GM20000 (cell line): ENCODE measurements around the gene REST.
A peak's percentile ranks its signal among the peaks of the same experiment; 100 is the strongest.

Experiments
- DNase-seq: peaks from one replicate; pipeline ENCODE4 v3.0.0; 2012; ENCODE audit warnings: low spot score
- TF ChIP-seq, protein P1 (sequence below): IDR thresholded peaks from 2 replicates; pipeline ENCODE4 v1.5.1; 2012; ENCODE audit warnings: mild to moderate bottlenecking, control low read depth; ENCODE audit errors: extremely low read depth, missing control alignments

The REST gene, protein sequence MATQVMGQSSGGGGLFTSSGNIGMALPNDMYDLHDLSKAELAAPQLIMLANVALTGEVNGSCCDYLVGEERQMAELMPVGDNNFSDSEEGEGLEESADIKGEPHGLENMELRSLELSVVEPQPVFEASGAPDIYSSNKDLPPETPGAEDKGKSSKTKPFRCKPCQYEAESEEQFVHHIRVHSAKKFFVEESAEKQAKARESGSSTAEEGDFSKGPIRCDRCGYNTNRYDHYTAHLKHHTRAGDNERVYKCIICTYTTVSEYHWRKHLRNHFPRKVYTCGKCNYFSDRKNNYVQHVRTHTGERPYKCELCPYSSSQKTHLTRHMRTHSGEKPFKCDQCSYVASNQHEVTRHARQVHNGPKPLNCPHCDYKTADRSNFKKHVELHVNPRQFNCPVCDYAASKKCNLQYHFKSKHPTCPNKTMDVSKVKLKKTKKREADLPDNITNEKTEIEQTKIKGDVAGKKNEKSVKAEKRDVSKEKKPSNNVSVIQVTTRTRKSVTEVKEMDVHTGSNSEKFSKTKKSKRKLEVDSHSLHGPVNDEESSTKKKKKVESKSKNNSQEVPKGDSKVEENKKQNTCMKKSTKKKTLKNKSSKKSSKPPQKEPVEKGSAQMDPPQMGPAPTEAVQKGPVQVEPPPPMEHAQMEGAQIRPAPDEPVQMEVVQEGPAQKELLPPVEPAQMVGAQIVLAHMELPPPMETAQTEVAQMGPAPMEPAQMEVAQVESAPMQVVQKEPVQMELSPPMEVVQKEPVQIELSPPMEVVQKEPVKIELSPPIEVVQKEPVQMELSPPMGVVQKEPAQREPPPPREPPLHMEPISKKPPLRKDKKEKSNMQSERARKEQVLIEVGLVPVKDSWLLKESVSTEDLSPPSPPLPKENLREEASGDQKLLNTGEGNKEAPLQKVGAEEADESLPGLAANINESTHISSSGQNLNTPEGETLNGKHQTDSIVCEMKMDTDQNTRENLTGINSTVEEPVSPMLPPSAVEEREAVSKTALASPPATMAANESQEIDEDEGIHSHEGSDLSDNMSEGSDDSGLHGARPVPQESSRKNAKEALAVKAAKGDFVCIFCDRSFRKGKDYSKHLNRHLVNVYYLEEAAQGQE

DNA sequence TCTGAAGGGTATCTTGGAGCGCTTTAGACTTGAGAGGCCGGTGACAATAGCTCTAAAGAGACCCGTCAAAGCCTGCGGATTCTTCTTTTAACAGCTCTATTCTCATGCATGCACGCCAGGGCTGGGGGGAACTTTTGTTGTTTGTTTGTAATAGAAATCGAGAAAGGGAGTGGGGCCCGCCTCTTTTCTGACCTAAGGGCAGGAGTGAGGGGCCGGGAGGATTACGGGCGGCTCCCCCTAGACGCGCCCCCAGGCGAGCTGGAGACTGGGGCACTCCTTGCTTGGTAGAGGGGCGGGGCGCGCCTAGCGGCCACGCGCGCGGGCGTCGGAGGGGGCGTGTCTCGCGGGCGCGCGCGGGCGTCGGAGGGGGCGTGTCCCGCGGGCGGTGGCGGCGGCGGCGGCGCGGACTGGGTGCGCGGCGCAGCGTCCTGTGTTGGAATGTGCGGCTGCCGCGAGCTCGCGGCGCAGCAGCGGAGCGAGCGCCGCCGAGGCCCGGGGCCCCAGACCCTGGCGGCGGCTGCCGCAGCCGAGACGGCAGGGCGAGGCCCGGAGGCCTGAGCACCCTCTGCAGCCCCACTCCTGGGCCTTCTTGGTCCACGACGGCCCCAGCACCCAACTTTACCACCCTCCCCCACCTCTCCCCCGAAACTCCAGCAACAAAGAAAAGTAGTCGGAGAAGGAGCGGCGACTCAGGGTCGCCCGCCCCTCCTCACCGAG is at the start of gene REST:
Gene REST, plus strand, starts transcription at position 412 of the 717 bp plus-strand sequence. CDS start 2,739 bp downstream, outside the sequence.
- TF ChIP-seq, protein P1, sequence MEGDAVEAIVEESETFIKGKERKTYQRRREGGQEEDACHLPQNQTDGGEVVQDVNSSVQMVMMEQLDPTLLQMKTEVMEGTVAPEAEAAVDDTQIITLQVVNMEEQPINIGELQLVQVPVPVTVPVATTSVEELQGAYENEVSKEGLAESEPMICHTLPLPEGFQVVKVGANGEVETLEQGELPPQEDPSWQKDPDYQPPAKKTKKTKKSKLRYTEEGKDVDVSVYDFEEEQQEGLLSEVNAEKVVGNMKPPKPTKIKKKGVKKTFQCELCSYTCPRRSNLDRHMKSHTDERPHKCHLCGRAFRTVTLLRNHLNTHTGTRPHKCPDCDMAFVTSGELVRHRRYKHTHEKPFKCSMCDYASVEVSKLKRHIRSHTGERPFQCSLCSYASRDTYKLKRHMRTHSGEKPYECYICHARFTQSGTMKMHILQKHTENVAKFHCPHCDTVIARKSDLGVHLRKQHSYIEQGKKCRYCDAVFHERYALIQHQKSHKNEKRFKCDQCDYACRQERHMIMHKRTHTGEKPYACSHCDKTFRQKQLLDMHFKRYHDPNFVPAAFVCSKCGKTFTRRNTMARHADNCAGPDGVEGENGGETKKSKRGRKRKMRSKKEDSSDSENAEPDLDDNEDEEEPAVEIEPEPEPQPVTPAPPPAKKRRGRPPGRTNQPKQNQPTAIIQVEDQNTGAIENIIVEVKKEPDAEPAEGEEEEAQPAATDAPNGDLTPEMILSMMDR = no peak
- peak; percentile 89 for DNase-seq

DNA sequence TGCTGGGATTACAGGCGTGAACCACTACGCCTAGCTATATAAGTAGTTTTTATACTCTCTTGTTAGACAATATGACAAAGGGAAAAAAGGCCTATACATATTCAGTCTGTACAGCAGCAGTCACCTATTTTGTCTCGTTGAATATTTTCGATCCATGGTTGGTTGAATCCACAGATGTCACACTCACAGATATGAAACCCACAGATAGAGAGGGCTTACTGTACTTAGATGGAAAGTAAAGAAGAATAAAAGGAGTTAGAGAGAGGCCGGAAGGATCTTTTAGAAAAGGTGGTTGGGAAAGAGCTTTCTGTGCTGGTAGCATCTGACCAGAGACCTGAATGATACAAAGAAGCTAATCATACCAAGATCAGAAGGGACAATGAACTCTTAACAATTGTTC is 47.9 kb upstream of the REST start:
- DNase-seq = no peak
- TF ChIP-seq, protein P1 = no peak

DNA sequence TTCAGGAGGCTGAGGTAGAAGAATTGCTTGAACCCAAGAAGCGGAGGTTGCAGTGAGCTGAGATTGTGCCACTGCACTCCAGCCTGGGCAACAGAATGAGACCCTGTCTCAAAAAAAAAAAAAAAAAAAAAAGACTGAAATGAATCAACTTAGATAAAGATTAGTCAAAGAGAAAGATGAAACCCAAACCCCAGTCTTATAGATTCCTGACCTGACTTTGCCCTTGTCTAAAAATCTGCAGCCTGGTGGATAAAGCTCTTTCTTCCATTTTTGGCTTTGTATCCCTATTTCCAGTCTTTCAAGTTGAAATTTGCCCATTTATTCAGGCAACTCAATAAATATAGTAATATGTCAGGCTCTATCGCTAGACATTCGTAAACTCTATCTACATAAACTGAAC is 46.9 kb upstream of the REST start:
- TF ChIP-seq, protein P1 = no peak
- DNase-seq = no peak

DNA sequence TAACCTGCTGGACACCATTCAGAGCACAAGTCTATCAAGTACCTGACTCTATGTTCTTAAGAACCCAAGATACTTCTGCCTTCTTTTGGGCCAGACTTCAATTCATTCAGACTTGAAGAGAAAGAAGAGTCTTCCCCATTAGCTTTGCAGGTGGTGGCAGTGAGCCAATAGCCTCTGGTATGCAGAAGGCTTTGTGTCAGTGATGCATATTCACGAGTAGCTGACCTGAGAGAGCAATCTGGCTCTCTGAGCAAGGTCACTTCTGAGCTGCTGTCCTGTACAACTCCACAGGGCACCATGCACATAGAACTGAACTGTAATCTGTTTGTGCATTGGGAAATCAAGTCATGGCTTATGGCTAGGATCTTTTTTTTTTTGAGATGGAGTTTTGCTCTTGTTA is 46.3 kb upstream of the REST start:
- TF ChIP-seq, protein P1 = no peak
- no peak for DNase-seq

DNA sequence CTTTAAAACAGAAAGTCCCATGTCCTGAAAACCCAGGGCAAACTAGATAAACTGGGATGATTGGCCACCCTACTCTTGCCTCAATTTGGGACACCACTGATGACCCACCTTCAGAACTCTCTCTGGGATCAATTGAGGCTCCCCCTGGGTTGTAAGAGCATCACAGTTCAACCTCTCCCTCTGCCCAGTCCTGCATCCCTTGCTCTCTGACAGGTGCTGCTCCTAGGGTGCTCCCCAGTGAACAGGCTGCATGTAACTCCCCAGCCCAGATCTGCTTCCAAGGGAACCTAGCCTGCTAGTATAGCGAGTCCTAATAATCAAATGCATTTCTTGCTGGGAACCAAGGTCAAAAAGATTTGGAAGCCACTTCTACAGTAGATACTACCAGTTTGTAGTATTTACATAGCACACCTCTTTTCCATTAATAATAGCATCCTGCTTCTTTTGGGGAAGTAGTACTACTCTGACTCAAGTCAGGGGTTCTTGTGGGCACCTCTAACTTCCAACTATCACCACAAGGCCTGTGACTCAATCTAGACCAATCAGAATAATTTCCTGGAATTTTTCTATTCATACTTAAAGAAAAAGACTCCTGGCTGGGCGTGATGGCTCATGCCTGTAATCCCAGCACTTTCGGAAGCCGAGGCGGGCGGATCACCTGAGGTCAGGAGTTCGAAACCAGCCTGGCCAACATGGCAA is 44.1 kb upstream of the REST start:
- no peak for DNase-seq

DNA sequence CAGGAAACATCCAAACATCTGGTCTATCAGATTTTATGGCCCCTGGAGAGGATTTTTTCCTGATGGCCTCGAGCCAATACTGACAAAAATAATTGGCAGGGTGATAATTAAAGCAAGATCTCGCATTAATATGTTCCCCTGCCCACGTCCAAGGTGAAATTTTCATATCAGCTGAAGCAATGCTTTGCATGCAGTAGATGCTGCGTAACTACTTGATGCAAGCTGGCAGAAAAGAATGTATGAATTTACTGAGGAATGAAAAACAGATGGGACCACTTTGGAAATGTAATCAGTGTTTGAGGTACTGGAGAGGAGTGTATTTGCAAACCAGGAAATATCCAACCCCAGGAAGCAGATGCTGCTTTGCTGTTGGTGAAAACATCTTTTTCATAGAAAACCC is 36.8 kb upstream of the REST start:
- no peak for DNase-seq
- TF ChIP-seq, protein P1 = no peak

More for the DNA sequence above, 44.1 kb upstream of the REST start:
- TF ChIP-seq, protein P1 = no peak
